Measurements from ENCODE around the gene CKS2.

DNA sequence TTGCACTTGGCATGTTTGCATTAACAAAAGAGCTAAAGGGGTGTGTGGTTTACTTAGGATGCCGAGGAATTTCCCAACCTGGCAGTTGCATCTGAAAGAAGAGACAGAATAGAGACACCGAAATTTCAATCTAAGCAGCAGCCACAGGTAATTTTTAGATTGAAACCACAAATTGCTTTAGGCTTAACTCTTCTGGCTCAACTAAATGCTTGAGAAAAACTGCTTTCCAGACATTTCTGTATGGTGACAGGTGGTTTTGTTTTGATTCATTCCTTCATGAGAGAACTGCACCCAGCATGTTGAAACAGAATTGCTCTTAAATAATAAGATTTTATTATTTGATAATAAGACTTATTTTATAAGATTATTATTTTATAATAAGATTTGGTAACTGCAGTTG, 28.8 kb downstream of the CKS2 start:
- no peak for TF ChIP-seq POLR2AphosphoS5 (IDR thresholded peaks at IDR 0.05)
- TF ChIP-seq, protein P1, sequence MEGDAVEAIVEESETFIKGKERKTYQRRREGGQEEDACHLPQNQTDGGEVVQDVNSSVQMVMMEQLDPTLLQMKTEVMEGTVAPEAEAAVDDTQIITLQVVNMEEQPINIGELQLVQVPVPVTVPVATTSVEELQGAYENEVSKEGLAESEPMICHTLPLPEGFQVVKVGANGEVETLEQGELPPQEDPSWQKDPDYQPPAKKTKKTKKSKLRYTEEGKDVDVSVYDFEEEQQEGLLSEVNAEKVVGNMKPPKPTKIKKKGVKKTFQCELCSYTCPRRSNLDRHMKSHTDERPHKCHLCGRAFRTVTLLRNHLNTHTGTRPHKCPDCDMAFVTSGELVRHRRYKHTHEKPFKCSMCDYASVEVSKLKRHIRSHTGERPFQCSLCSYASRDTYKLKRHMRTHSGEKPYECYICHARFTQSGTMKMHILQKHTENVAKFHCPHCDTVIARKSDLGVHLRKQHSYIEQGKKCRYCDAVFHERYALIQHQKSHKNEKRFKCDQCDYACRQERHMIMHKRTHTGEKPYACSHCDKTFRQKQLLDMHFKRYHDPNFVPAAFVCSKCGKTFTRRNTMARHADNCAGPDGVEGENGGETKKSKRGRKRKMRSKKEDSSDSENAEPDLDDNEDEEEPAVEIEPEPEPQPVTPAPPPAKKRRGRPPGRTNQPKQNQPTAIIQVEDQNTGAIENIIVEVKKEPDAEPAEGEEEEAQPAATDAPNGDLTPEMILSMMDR (IDR thresholded peaks at IDR 0.05 in 8 of 11, conservative IDR thresholded peaks at IDR 0.05 in 3 of 11), result no peak

All from spleen (tissue), 7 donors.